Activated B cell treated with CpG ODN at 0.5 μM for 24 hours (primary cell): ENCODE measurements around the gene CCDC51. TPM values are rescaled to one million over a fixed set of nuclear protein-coding genes. Genes with fewer than 3 reads are reported as not detected.
A peak's percentile ranks its signal among the peaks of the same experiment; 100 is the strongest.

Experiments used
- ATAC-seq: fragments of 200-7000 bp; cut with Tn5 transposase; one replicate; pipeline ENCODE4 v1.10.0; 2021; ENCODE audit warnings: low read depth, mild to moderate bottlenecking, moderate library complexity
- CTCF ChIA-PET: fragments of 350-600 bp; sonication (Branson Sonifier 250); formaldehyde crosslinking; loops from one replicate; lab custom pipeline; 2021; ENCODE audit warnings: antibody characterized with exemption; lab: Charles Lee
- POLR2A ChIA-PET: fragments of 350-600 bp; sonication (Branson Sonifier 250); formaldehyde crosslinking; loops from one replicate; lab custom pipeline; 2021; ENCODE audit warnings: antibody characterized with exemption; lab: Charles Lee
- DNase-seq: peaks from one replicate; pipeline ENCODE4 v3.0.0; 2022
- H3K27ac Mint-ChIP-seq: one replicate; pipeline ENCODE4 v1.8.0; 2020; ENCODE audit warnings: mixed read lengths
- H3K27me3 Mint-ChIP-seq: one replicate; pipeline ENCODE4 v1.8.0; 2021; ENCODE audit warnings: mixed read lengths
- H3K36me3 Mint-ChIP-seq: one replicate; pipeline ENCODE4 v1.8.0; 2021; ENCODE audit warnings: low read depth, mixed read lengths
- H3K4me1 Mint-ChIP-seq: one replicate; pipeline ENCODE4 v1.8.0; 2021; ENCODE audit warnings: mixed read lengths
- H3K4me3 Mint-ChIP-seq: one replicate; pipeline ENCODE4 v1.8.0; 2020; ENCODE audit warnings: mild to moderate bottlenecking, mixed read lengths
- H3K9me3 Mint-ChIP-seq: one replicate; pipeline ENCODE4 v1.8.0; 2020; ENCODE audit warnings: mixed read lengths
- intact Hi-C: fragments of 100-400 bp; cut with micrococcal nuclease; formaldehyde crosslinking; loops from one replicate; pipeline ENCODE4 v1.15.1; 2024
- total RNA-seq: library from RNA; stranded (reverse); gene quantifications from 2 replicates; pipeline ENCODE4 v1.2.3, GENCODE V29; 2022
- TF ChIP-seq, protein P1 (sequence below): fragments of 200-600 bp; IDR thresholded peaks from one replicate; pipeline ENCODE4 v1.8.0; 2022; ENCODE audit warnings: antibody characterized with exemption, mild to moderate bottlenecking

Gene CCDC51
- total RNA-seq, 1 donor from 2014 or later = 8.7 TPM

DNA sequence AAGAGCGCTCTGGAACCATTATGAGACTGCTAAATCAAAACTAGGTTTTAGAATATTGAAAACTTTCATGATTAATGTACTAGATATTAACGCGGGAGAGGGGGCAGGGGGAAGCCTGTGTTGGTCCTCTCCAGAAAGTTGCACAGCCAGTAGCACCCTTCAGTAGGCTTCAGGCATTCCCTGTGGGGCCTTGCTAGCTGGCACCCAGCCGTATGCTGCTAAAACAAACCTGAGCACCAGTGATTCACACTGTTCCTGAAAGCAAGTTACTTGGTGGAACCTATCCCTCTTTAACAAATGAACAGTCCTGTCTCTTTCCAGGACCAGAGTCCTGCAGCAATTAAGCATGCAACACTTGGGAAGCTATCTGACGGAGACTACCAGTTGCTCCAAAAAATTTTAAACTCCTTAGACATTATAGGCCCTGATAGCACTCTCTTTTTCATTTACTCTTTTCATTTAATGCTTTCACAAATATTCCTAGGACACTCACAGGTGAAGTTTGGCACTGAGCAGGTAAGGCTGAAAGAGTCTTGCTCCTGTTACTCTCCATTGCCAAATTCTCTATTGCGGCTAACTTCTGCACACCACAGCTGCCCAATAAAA lies 5.5 kb upstream of the CCDC51 start:
- ChIA-PET CTCF (interaction anchor here (1.7 to 3.4 kb wide), 3 partner anchors 9 to 62 kb away, joined by 12 to 35 read pairs (median 16); no protein-coding TSS in a partner anchor), POLR2A (interaction anchor here (0.5 to 2.4 kb wide), 9 partner anchors 18 to 269 kb away, joined by 3 to 24 read pairs (median 4); partner anchors contain the start of gene CDC25A)
- H3K9me3 Mint-ChIP-seq = no peaks in the 10 kb centered on the region
- ATAC-seq (no peak), DNase-seq (no peak)
- H3K4me3 Mint-ChIP-seq = peak overlapping the region; percentile 85
- H3K4me1 Mint-ChIP-seq = peaks cover 52% of the 10 kb centered on the region
- H3K27ac Mint-ChIP-seq = peak overlapping the region; percentile 82
- intact Hi-C loops = loop anchor here (10.0 kb wide), 2 partner anchors 269 to 361 kb away; partner anchors contain the start of gene IP6K2
- H3K36me3 Mint-ChIP-seq = peaks cover 35% of the 10 kb centered on the region
- no peaks in the 10 kb centered on the region for H3K27me3 Mint-ChIP-seq
- TF ChIP-seq, protein P1, sequence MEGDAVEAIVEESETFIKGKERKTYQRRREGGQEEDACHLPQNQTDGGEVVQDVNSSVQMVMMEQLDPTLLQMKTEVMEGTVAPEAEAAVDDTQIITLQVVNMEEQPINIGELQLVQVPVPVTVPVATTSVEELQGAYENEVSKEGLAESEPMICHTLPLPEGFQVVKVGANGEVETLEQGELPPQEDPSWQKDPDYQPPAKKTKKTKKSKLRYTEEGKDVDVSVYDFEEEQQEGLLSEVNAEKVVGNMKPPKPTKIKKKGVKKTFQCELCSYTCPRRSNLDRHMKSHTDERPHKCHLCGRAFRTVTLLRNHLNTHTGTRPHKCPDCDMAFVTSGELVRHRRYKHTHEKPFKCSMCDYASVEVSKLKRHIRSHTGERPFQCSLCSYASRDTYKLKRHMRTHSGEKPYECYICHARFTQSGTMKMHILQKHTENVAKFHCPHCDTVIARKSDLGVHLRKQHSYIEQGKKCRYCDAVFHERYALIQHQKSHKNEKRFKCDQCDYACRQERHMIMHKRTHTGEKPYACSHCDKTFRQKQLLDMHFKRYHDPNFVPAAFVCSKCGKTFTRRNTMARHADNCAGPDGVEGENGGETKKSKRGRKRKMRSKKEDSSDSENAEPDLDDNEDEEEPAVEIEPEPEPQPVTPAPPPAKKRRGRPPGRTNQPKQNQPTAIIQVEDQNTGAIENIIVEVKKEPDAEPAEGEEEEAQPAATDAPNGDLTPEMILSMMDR = no peak

DNA sequence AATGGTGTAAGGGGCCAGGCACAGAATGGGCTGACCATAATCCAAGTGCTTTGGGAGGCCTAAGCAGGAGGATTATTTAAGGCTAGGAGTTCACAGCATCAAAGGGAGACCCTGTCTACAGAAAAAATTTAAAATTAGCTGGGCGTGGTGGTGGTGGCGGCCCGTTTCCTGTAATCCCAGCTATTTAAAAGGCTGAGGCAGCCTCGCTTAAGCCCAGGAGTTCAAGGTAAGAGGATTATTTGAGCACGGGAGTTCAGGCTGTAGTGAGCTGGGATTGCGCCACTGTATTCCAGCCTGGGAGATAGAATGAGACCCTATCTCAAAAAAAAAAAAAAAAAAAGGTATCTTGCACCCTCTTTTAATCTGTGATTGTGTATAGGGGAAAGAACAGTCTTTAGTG lies 2.0 kb upstream of the CCDC51 start:
- POLR2A ChIA-PET = interaction anchor here (0.7 to 1.2 kb wide), 3 partner anchors 65 to 115 kb away, joined by 3 to 5 read pairs (median 4); partner anchors contain the start of gene PFKFB4
- intact Hi-C loops = loop anchor here (2.0 to 10.0 kb wide), 3 partner anchors 141 to 357 kb away; partner anchors contain the start of genes IP6K2 and NME6

DNA sequence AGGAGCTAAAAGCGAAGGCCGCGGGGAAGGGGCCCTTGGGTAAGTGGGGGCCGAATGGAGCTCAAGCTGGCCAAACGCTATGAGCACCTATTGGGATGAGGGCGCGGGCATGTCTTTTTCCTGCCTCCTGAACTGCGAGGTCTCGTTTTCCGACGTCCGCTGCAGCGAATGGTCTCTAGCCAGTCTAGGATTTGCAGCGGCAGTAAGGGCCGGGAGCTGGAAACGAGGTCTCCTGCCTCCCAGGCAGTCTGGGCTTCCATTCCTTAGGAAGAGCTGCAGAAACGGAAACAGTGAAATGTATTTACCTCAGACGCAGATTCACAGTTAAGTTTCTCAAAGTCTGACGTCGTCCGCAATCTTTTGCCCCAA lies 655 bp upstream of the CCDC51 start:
- peaks cover 36% of the 10 kb centered on the region for H3K36me3 Mint-ChIP-seq
- intact Hi-C loops = loop anchor here (1.0 to 10.0 kb wide), 6 partner anchors 33 to 927 kb away; partner anchors contain the start of genes ELP6, IP6K2, NME6 and PFKFB4
- H3K4me1 Mint-ChIP-seq = peaks cover 48% of the 10 kb centered on the region
- DNase-seq (no peak), ATAC-seq (no peak)
- peak overlapping the region; percentile 95 for H3K27ac Mint-ChIP-seq
- no peaks in the 10 kb centered on the region for H3K9me3 Mint-ChIP-seq
- peak overlapping the region; percentile 98 for H3K4me3 Mint-ChIP-seq
- TF ChIP-seq, protein P1 = no peak
- CTCF ChIA-PET = interaction anchor here (0.9 to 11.5 kb wide), 5 partner anchors 25 to 107 kb away, joined by 3 to 206 read pairs (median 6); a partner anchor contains a TSS
- POLR2A ChIA-PET = interaction anchor here (0.6 to 2.9 kb wide), 17 partner anchors 10 to 1818 kb away, joined by 3 to 29 read pairs (median 7); partner anchors contain the start of genes PFKFB4, WDR6 and ZNF589
- H3K27me3 Mint-ChIP-seq = no peaks in the 10 kb centered on the region

More for the DNA sequence above, 2.0 kb upstream of the CCDC51 start:
- TF ChIP-seq, protein P1 = no peak
- H3K4me3 Mint-ChIP-seq = peak overlapping the region; percentile 98
- H3K27me3 Mint-ChIP-seq = no peaks in the 10 kb centered on the region
- CTCF ChIA-PET = interaction anchor here (0.9 kb wide), 1 partner anchor 41 kb away, joined by 3 read pairs; no protein-coding TSS in a partner anchor
- DNase-seq (no peak), ATAC-seq (no peak)
- peaks cover 58% of the 10 kb centered on the region for H3K4me1 Mint-ChIP-seq
- no peak overlapping the region for H3K27ac Mint-ChIP-seq
- peaks cover 40% of the 10 kb centered on the region for H3K36me3 Mint-ChIP-seq
- no peaks in the 10 kb centered on the region for H3K9me3 Mint-ChIP-seq

DNA sequence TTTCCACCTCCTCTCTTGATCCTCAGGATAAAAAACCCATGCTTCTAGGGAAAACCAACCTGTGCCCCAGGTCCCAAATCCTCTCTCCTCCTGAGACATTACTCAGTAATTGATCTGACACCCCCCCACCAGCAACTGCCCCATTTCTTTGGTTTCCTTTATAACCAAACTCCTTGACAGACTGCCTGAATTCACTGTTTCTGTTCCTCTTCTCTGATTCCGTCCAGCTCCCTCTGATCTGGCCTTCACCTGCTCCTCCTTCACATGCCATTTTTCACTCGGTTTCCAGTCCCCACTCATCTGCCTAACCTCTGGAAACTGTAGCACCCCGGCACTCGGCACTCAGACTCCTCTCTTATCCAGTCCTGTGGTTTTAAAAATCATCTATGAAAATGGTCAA lies 2.1 kb downstream of the CCDC51 start:
- Mint-ChIP-seq H3K36me3 (peaks cover 40% of the 10 kb centered on the region), H3K4me3 (no peak overlapping the region)
- POLR2A ChIA-PET = no interaction called here

More for the DNA sequence above, 2.1 kb downstream of the CCDC51 start:
- Mint-ChIP-seq H3K9me3 (no peaks in the 10 kb centered on the region), H3K27ac (peak overlapping the region; percentile 43), H3K4me1 (peaks cover 43% of the 10 kb centered on the region), H3K27me3 (no peaks in the 10 kb centered on the region)
- ATAC-seq (no peak), DNase-seq (no peak)
- intact Hi-C loops = loop anchor here (2.0 kb wide), 1 partner anchor 111 kb away; no protein-coding TSS in a partner anchor
- TF ChIP-seq, protein P1 = no peak
- CTCF ChIA-PET = interaction anchor here (0.8 to 11.5 kb wide), 5 partner anchors 29 to 166 kb away, joined by 3 to 206 read pairs (median 14); partner anchors contain the start of gene NME6
